Measurements from ENCODE around the gene LRRC3C. TPM values are rescaled to one million over a fixed set of nuclear protein-coding genes. Genes with fewer than 3 reads are reported as not detected.
A peak's percentile ranks its signal among the peaks of the same experiment; 100 is the strongest.

Gene LRRC3C
- total and polyA plus RNA-seq, 4 donors, result not detected

GRCh38 chr17:39939106-39939505 lies 11.6 kb downstream of the LRRC3C start:
- Histone ChIP-seq H3K27me3 (ENCODE audit: control insufficient read depth in 3 of 3, insufficient read depth in 3 of 3, low read length in 2 of 3) (no peaks in the 10 kb centered on the region), H3K9ac (ENCODE audit: insufficient read depth in 1 of 2, low read length in 2 of 2) (no peak overlapping the region), H3K9me3 (ENCODE audit: control insufficient read depth in 4 of 4, insufficient read depth in 3 of 4, low read length in 3 of 4) (no peaks in the 10 kb centered on the region), H3K4me3 (no peak overlapping the region), H3K4me1 (ENCODE audit: control insufficient read depth in 5 of 5, insufficient read depth in 5 of 5, low read length in 5 of 5) (peaks cover 0 to 10% (median 0%) of the 10 kb centered on the region in 5 donors), H3K36me3 (ENCODE audit: control insufficient read depth in 4 of 4, insufficient read depth in 4 of 4, low read length in 4 of 4) (no peaks in the 10 kb centered on the region), H3K27ac (ENCODE audit: low read depth in 1 of 2, low read length in 1 of 2) (no peak overlapping the region)
- 90 to 92% methylated on average over 3 of the region's 3 CpGs for WGBS, 2 donors
- ATAC-seq (ENCODE audit: insufficient read depth, low FRiP score) (no peak), DNase-seq (no peak)
- TF ChIP-seq, protein P1, sequence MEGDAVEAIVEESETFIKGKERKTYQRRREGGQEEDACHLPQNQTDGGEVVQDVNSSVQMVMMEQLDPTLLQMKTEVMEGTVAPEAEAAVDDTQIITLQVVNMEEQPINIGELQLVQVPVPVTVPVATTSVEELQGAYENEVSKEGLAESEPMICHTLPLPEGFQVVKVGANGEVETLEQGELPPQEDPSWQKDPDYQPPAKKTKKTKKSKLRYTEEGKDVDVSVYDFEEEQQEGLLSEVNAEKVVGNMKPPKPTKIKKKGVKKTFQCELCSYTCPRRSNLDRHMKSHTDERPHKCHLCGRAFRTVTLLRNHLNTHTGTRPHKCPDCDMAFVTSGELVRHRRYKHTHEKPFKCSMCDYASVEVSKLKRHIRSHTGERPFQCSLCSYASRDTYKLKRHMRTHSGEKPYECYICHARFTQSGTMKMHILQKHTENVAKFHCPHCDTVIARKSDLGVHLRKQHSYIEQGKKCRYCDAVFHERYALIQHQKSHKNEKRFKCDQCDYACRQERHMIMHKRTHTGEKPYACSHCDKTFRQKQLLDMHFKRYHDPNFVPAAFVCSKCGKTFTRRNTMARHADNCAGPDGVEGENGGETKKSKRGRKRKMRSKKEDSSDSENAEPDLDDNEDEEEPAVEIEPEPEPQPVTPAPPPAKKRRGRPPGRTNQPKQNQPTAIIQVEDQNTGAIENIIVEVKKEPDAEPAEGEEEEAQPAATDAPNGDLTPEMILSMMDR (IDR thresholded peaks at IDR 0.05; ENCODE audit: control extremely low read depth, extremely low read depth), result no peak

GRCh38 chr17:39939588-39940419 lies 12.3 kb downstream of the LRRC3C start:
- no peak overlapping the region for H3K9ac ChIP-seq (ENCODE audit: insufficient read depth in 1 of 2, low read length in 2 of 2)
- no peaks in the 10 kb centered on the region for H3K36me3 ChIP-seq (ENCODE audit: control insufficient read depth in 4 of 4, insufficient read depth in 4 of 4, low read length in 4 of 4)
- H3K4me1 ChIP-seq (ENCODE audit: control insufficient read depth in 5 of 5, insufficient read depth in 5 of 5, low read length in 5 of 5), result peaks cover 0 to 10% (median 0%) of the 10 kb centered on the region in 5 donors
- no peak overlapping the region for H3K27ac ChIP-seq (ENCODE audit: low read depth in 1 of 2, low read length in 1 of 2)
- H3K4me3 ChIP-seq, result no peak overlapping the region
- H3K27me3 ChIP-seq (ENCODE audit: control insufficient read depth in 3 of 3, insufficient read depth in 3 of 3, low read length in 2 of 3), result no peaks in the 10 kb centered on the region
- DNase-seq (peak; percentile 61 to 78 (median 74)), ATAC-seq (ENCODE audit: insufficient read depth, low FRiP score) (no peak)
- no peaks in the 10 kb centered on the region for H3K9me3 ChIP-seq (ENCODE audit: control insufficient read depth in 4 of 4, insufficient read depth in 3 of 4, low read length in 3 of 4)
- TF ChIP-seq, protein P1 (IDR thresholded peaks at IDR 0.05; ENCODE audit: control extremely low read depth, extremely low read depth), result no peak
- 66 to 67% methylated on average over 6 of the region's 6 CpGs for WGBS, 2 donors

DNA sequence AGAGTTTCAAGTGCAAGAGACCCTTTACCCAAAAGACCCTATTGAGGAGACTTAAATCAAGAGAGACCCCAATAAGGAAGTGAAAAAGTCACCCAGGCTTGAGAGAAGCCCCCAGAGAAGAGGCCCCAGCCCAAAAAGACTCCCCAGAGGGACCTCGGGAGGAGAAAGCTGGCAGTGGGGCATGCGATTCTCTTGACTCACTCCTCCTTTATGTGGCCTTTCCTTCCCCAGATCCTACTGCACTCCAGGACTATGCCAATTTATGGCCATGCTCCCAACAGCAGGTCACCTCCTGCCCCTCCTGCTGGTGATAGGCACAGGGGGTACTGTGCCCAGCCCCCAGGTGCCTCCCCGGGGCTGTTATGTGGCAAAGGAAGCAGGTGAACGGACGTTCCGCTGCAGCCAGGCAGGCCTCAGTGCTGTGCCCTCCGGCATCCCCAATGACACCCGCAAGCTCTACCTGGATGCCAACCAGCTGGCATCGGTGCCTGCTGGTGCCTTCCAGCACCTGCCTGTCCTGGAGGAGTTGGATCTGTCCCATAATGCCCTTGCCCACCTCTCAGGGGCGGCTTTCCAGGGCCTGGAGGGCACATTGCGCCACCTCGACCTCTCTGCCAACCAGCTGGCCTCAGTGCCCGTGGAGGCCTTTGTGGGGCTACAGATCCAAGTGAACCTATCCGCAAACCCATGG lies 16.3 kb downstream of the LRRC3C start:
- WGBS, 2 donors, result 82 to 90% methylated on average over 14 of the region's 14 CpGs
- no peaks in the 10 kb centered on the region for H3K27me3 ChIP-seq (ENCODE audit: control insufficient read depth in 3 of 3, insufficient read depth in 3 of 3, low read length in 2 of 3)
- peaks cover 0 to 10% (median 4%) of the 10 kb centered on the region in 5 donors for H3K4me1 ChIP-seq (ENCODE audit: control insufficient read depth in 5 of 5, insufficient read depth in 5 of 5, low read length in 5 of 5)
- ATAC-seq (ENCODE audit: insufficient read depth, low FRiP score) (no peak), DNase-seq (no peak)
- H3K27ac ChIP-seq (ENCODE audit: low read depth in 1 of 2, low read length in 1 of 2), result no peak overlapping the region
- TF ChIP-seq, protein P1 (IDR thresholded peaks at IDR 0.05; ENCODE audit: control extremely low read depth, extremely low read depth), result no peak
- H3K9me3 ChIP-seq (ENCODE audit: control insufficient read depth in 4 of 4, insufficient read depth in 3 of 4, low read length in 3 of 4), result no peaks in the 10 kb centered on the region
- no peaks in the 10 kb centered on the region for H3K36me3 ChIP-seq (ENCODE audit: control insufficient read depth in 4 of 4, insufficient read depth in 4 of 4, low read length in 4 of 4)
- no peak overlapping the region for H3K9ac ChIP-seq (ENCODE audit: insufficient read depth in 1 of 2, low read length in 2 of 2)
- no peak overlapping the region for H3K4me3 ChIP-seq

Data from lung (tissue), 12 donors.